Spleen (tissue), 11 donors: ENCODE measurements around the gene IMMP2L. TPM values are rescaled to one million over a fixed set of nuclear protein-coding genes. Genes with fewer than 3 reads are reported as not detected.

Experiments used
- DNase-seq: peaks from one replicate; pipeline ENCODE4 v3.0.0-alpha.2; 2020
- H3K27ac ChIP-seq, 8 donors: fragments of 200-600 bp; sonication (generic) in 7 of 8; 1 replicate in 4 of 8; 2 replicates in 4 of 8; pipeline versions ENCODE4 v1.5.0 to v1.8.0; 2016 to 2021; ENCODE audit warnings: inconsistent platforms in 4 of 8, mild to moderate bottlenecking in 4 of 8, moderate library complexity in 1 of 8
- H3K27me3 ChIP-seq, 7 donors: fragments of 200-600 bp; sonication (generic) in 6 of 7; replicated peaks in 1 of 7; 1 replicate in 4 of 7; 2 replicates in 3 of 7; pipeline versions ENCODE4 v1.5.0 to v1.8.0; 2016 to 2021; ENCODE audit warnings: inconsistent platforms in 3 of 7, mild to moderate bottlenecking in 1 of 7
- H3K36me3 ChIP-seq, 6 donors: fragments of 200-600 bp; sonication (generic) in 5 of 6; 1 replicate in 4 of 6; 2 replicates in 2 of 6; pipeline versions ENCODE4 v1.5.0 to v1.8.0; 2016 to 2021; ENCODE audit warnings: inconsistent platforms in 2 of 6
- H3K4me1 ChIP-seq, 6 donors: fragments of 200-600 bp; sonication (generic) in 5 of 6; 1 replicate in 3 of 6; 2 replicates in 3 of 6; pipeline versions ENCODE4 v1.5.0 to v1.8.0; 2016 to 2021; ENCODE audit warnings: inconsistent platforms in 3 of 6
- H3K4me3 ChIP-seq, 8 donors: fragments of 200-600 bp; sonication (generic) in 7 of 8; 1 replicate in 4 of 8; 2 replicates in 4 of 8; pipeline versions ENCODE4 v1.5.0 to v1.8.0; 2016 to 2021; ENCODE audit warnings: inconsistent platforms in 4 of 8, mild to moderate bottlenecking in 4 of 8, moderate library complexity in 2 of 8
- H3K9me3 ChIP-seq, 8 donors: fragments of 200-600 bp; sonication (generic) in 7 of 8; 1 replicate in 4 of 8; 2 replicates in 4 of 8; pipeline versions ENCODE4 v1.5.0 to v1.8.0; 2016 to 2021; ENCODE audit warnings: inconsistent platforms in 4 of 8
- POLR2A ChIP-seq, 3 donors: fragments of 450-650 bp; IDR thresholded peaks; one replicate each; pipeline ENCODE4 v1.5.1; 2017; ENCODE audit warnings: antibody characterized with exemption in 3 of 3, mild to moderate bottlenecking in 1 of 3
- POLR2AphosphoS5 ChIP-seq, 3 donors: sonication (generic); formaldehyde crosslinking; IDR thresholded peaks; one replicate each; pipeline ENCODE4 v1.5.1; 2017; ENCODE audit warnings: antibody characterized with exemption in 3 of 3
- WGBS, 5 donors: extraction: QIAGEN DNeasy Blood & Tissue Kit in 3 of 5; methylation state at CpG; one replicate each; pipeline versions ENCODE4 v1.1.5 to v1.1.7; 2013 to 2018; 5-methylcytosine and 5-hydroxymethylcytosine counted together
- intact Hi-C: fragments of 100-400 bp; cut with DNase I; formaldehyde crosslinking; loops from one replicate; pipeline ENCODE4 v1.15.0; 2023; ENCODE audit warnings: low total_unique reads
- polyA plus RNA-seq, 3 donors: library from polyadenylated mRNA; stranded (reverse); fragments of 200-250 nt; gene quantifications; one replicate each; pipeline ENCODE4 v1.2.1, GENCODE V29; 2013
- total RNA-seq, 7 donors: library from RNA; depleted of rRNA in 3 of 7; stranded (reverse); fragments of >200 nt in 3 of 7; fragmentation: NEBNext Ultra II Directional in 4 of 7; extraction: Animal tissue kit (Norgen Biotek cat#: 25700) in 4 of 7; gene quantifications; one replicate each; pipeline versions ENCODE4 v1.1.0 to v1.2.1, GENCODE V29; 2016 to 2021
- TF ChIP-seq, protein P1 (sequence below), 11 experiments: fragments of 200-600 bp in 7 of 11; fragments of 450-650 bp in 4 of 11; sonication (generic) in 4 of 11; IDR thresholded peaks in 8 of 11; conservative IDR thresholded peaks in 3 of 11; 1 replicate in 7 of 11; 2 replicates in 4 of 11; pipeline versions ENCODE4 v1.4.0 to v1.8.0; 2016 to 2021; ENCODE audit warnings: antibody characterized with exemption in 11 of 11, inconsistent platforms in 4 of 11, mild to moderate bottlenecking in 1 of 11
- donor health status: healthy with polysubstance abuse.
- donor health status: DM: no; HTN: no; CAD: no; lungs with moderate emphysema.
- donor health status: DM: no; HTN: no; CAD: no.
- donor health status: Bipolar disorder and iron deficiency.
- donor health status: healthy.
- donor health status: DM: no; HTN: no; CAD: no.
- donor health status: DM: yes; HTN: yes; CAD: no.

The IMMP2L gene
- total and polyA plus RNA-seq, 10 donors: 6.5 to 32.7 (median 9.8) TPM

DNA sequence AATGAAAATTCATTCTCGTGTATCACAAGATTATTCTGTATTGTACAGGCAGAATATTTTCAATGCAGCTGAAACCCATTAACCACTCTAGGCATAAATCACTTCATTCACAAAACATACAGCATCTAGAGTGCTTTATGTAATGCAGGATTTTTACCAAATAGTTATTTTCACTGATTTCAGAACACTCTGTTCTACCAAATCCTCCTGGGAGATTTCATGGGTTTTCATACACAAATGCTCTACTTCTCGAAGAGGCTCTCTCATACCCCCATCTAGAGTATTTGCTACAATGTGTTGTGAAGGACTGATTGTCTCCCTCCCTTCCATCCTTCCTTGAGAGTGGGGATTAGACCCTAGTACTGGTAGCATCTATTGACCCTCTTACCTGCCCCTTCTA, 680.6 kb downstream of the IMMP2L start:
- WGBS, 5 donors: 88 to 98% (median 91%) methylated on average over 2 of the region's 2 CpGs
- Histone ChIP-seq H3K9me3 (no peaks in the 10 kb centered on the region), H3K4me1 (no peaks in the 10 kb centered on the region), H3K4me3 (no peak overlapping the region), H3K27me3 (no peaks in the 10 kb centered on the region), H3K36me3 (no peaks in the 10 kb centered on the region), H3K27ac (no peak overlapping the region)
- TF ChIP-seq POLR2AphosphoS5 (IDR thresholded peaks at IDR 0.05): no peak
- TF ChIP-seq, protein P1, sequence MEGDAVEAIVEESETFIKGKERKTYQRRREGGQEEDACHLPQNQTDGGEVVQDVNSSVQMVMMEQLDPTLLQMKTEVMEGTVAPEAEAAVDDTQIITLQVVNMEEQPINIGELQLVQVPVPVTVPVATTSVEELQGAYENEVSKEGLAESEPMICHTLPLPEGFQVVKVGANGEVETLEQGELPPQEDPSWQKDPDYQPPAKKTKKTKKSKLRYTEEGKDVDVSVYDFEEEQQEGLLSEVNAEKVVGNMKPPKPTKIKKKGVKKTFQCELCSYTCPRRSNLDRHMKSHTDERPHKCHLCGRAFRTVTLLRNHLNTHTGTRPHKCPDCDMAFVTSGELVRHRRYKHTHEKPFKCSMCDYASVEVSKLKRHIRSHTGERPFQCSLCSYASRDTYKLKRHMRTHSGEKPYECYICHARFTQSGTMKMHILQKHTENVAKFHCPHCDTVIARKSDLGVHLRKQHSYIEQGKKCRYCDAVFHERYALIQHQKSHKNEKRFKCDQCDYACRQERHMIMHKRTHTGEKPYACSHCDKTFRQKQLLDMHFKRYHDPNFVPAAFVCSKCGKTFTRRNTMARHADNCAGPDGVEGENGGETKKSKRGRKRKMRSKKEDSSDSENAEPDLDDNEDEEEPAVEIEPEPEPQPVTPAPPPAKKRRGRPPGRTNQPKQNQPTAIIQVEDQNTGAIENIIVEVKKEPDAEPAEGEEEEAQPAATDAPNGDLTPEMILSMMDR (IDR thresholded peaks at IDR 0.05 in 8 of 11, conservative IDR thresholded peaks at IDR 0.05 in 3 of 11): no peak
- no peak for TF ChIP-seq POLR2A (IDR thresholded peaks at IDR 0.05)
- DNase-seq: no peak
- intact Hi-C loops: no loop called here

DNA sequence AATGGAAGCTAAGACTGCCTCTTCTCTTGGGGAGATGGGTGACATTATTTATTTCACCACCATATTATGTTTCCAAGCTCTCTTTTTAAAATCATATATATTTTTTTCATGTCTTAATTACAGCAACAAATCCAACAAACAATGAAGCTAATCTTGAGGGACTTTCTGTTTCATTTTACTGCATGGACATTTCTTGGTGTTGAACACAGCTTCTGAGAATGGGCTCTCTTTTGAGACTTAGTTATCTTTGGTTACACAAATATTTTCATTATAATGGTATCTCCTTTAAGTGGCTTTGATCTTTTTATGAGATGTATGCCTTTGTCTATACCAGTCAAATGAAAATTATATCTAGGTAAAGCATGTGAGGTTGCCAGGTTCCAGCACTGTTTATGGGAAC, 681.3 kb downstream of the IMMP2L start:
- Histone ChIP-seq H3K27ac (no peak overlapping the region), H3K27me3 (no peaks in the 10 kb centered on the region), H3K4me3 (no peak overlapping the region), H3K36me3 (no peaks in the 10 kb centered on the region), H3K9me3 (no peaks in the 10 kb centered on the region), H3K4me1 (no peaks in the 10 kb centered on the region)
- TF ChIP-seq POLR2A (IDR thresholded peaks at IDR 0.05): no peak
- no peak for TF ChIP-seq POLR2AphosphoS5 (IDR thresholded peaks at IDR 0.05)
- TF ChIP-seq, protein P1 (IDR thresholded peaks at IDR 0.05 in 8 of 11, conservative IDR thresholded peaks at IDR 0.05 in 3 of 11): no peak
- no peak for DNase-seq
- intact Hi-C loops: no loop called here

DNA sequence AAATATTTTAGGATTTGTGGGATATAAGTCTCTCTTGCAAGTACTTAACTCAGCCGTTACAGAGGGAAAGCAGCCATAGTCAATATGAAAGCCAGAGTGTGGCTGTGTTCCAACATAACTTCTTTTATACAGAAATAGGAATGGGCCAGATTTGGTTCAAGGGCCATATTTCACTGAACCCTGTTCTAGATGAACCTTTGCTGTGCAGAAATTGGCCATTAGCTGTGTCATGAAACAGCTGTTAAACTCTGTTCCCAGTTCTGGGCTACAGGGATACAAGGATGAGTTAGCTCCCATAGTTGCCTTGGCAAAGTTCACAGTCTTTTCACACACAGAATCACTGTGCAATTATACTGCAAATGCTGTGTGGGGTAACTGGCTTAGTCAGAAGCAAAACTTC, 685.3 kb downstream of the IMMP2L start:
- intact Hi-C loops: no loop called here

DNA sequence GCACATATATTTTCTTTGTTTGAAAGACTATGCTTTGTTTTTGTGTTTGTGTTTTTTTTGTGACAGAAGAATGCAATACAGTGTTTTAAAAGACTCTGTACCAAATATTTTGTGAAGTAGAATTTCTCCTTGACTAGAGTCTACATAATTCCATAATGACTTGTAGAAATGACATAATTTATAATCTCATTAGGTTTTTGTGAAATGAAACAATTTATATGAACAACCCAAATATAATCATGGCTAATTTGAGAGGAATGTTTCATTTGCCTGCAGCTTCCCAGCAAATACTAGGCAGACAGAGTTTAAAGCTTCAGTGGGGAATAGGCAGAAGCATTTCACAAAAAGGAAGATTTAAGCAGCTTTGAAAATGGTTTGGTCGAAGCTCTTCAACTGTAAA, 686.9 kb downstream of the IMMP2L start:
- no peaks in the 10 kb centered on the region for H3K27me3 ChIP-seq
- no peaks in the 10 kb centered on the region for H3K36me3 ChIP-seq
- H3K9me3 ChIP-seq: no peaks in the 10 kb centered on the region
- WGBS, 5 donors: 75 to 98% (median 87%) methylated on average over 1 of the region's 1 CpG
- no peak overlapping the region for H3K4me3 ChIP-seq
- DNase-seq: no peak
- no peak overlapping the region for H3K27ac ChIP-seq
- intact Hi-C loops: no loop called here
- TF ChIP-seq POLR2A (IDR thresholded peaks at IDR 0.05): no peak
- TF ChIP-seq, protein P1 (IDR thresholded peaks at IDR 0.05 in 8 of 11, conservative IDR thresholded peaks at IDR 0.05 in 3 of 11): no peak
- no peak for TF ChIP-seq POLR2AphosphoS5 (IDR thresholded peaks at IDR 0.05)
- no peaks in the 10 kb centered on the region for H3K4me1 ChIP-seq

More for the DNA sequence above, 685.3 kb downstream of the IMMP2L start:
- Histone ChIP-seq H3K4me3 (no peak overlapping the region), H3K4me1 (no peaks in the 10 kb centered on the region), H3K9me3 (no peaks in the 10 kb centered on the region), H3K36me3 (no peaks in the 10 kb centered on the region), H3K27me3 (no peaks in the 10 kb centered on the region), H3K27ac (no peak overlapping the region)
- DNase-seq: no peak
- TF ChIP-seq POLR2A (IDR thresholded peaks at IDR 0.05): no peak
- no peak for TF ChIP-seq POLR2AphosphoS5 (IDR thresholded peaks at IDR 0.05)
- TF ChIP-seq, protein P1 (IDR thresholded peaks at IDR 0.05 in 8 of 11, conservative IDR thresholded peaks at IDR 0.05 in 3 of 11): no peak
- 78 to 86% (median 81%) methylated on average over 1 of the region's 1 CpG for WGBS, 5 donors
